Lower leg skin (tissue), 3 donors: ENCODE measurements around the gene WDR54.

Experiments used
- CTCF ChIP-seq, 3 donors: fragments of 450-650 bp; IDR thresholded peaks; one replicate each; pipeline ENCODE4 v1.5.1; 2016; ENCODE audit warnings: antibody characterized with exemption in 3 of 3, mild to moderate bottlenecking in 3 of 3, moderate library complexity in 2 of 3
- POLR2A ChIP-seq, 2 donors: fragments of 450-650 bp; IDR thresholded peaks; one replicate each; pipeline ENCODE4 v1.6.1; 2016 to 2017; ENCODE audit warnings: antibody characterized with exemption in 2 of 2, mild to moderate bottlenecking in 1 of 2, moderate library complexity in 1 of 2

DNA sequence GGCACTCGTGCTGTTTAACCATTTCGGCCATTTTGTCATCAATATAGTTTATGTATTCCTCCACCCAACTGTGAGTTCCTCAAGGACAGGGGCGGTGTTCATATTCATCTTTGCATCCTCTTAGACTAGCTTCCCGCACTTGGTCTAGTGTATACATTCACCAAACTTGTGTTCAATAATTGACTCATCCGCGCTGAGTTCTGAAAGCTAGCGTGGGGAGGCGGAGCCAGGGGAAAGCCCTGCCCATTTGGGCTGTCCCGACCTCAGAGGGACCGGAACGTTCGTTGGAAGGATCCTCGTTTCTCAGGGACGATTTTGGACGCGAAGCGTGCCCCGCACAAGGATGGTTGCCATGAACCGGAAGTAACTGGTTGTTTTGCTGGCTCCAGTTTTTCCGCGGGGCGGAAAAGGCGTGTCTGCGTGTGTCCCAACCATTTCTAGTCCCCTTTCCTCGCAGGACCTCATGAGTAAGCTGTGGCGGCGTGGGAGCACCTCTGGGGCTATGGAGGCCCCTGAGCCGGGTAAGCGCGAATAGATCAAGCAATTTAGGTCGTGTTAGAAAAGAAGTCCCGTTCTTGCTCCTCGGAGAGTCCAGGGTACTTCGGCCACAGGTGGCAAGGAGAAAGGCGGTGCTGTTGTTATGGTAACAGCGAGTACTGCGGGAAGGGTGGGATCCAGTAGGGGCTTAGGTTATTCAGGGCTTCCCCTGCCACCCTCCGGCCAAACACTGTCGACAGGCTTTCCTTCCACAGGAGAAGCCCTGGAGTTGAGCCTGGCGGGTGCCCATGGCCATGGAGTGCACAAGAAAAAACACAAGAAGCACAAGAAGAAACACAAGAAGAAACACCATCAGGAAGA, 33.4 kb downstream of the WDR54 start, which contains the start of gene INO80B:
- TF ChIP-seq CTCF (IDR thresholded peaks at IDR 0.05) (peak in 1 of 3 donors; percentile 15), POLR2A (IDR thresholded peaks at IDR 0.05) (no peak)
